Measurements from ENCODE around the gene TMEM167A. TPM values are rescaled to one million over a fixed set of nuclear protein-coding genes. Genes with fewer than 3 reads are reported as not detected.

Gene TMEM167A
- total RNA-seq, 4 donors from 2014 or later = 23.5 to 53.4 (median 39.5) TPM

DNA sequence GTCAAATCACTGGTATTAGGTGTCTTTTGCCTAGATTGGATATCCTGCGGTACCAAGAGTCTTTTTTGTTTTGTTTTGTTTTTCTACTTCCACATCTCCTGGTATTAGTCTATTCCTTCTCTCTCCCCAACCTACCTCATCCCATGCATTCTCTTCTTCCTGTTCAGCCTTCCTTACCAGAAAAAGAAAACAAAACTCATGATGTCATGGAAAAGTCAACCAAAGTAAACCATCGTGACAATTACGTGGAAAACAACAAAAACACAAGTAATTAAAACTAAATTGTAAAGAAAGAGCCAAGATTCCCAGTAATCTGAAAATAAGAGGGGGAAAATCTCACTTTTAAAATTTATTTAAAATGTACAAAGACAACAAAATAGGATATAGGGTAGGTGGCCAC lies 38.3 kb downstream of the TMEM167A start:
- Histone ChIP-seq H3K4me3 (no peak overlapping the region), H3K36me3 (no peaks in the 10 kb centered on the region), H3K4me1 (peaks cover 0 to 14% (median 0%) of the 10 kb centered on the region in 3 donors), H3K9me3 (no peaks in the 10 kb centered on the region), H3K27ac (no peak overlapping the region), H3K27me3 (no peaks in the 10 kb centered on the region)
- TF ChIP-seq, protein P1, sequence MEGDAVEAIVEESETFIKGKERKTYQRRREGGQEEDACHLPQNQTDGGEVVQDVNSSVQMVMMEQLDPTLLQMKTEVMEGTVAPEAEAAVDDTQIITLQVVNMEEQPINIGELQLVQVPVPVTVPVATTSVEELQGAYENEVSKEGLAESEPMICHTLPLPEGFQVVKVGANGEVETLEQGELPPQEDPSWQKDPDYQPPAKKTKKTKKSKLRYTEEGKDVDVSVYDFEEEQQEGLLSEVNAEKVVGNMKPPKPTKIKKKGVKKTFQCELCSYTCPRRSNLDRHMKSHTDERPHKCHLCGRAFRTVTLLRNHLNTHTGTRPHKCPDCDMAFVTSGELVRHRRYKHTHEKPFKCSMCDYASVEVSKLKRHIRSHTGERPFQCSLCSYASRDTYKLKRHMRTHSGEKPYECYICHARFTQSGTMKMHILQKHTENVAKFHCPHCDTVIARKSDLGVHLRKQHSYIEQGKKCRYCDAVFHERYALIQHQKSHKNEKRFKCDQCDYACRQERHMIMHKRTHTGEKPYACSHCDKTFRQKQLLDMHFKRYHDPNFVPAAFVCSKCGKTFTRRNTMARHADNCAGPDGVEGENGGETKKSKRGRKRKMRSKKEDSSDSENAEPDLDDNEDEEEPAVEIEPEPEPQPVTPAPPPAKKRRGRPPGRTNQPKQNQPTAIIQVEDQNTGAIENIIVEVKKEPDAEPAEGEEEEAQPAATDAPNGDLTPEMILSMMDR (IDR thresholded peaks at IDR 0.05) = no peak
- TF ChIP-seq POLR2A (IDR thresholded peaks at IDR 0.05) (no peak), EP300 (IDR thresholded peaks at IDR 0.05) (no peak), POLR2AphosphoS5 (IDR thresholded peaks at IDR 0.05) (no peak)
- 88 to 92% methylated on average over 3 of the region's 3 CpGs for WGBS, 2 donors (ENCODE audit: low coverage in 1 of 2)
- ATAC-seq = no peak

DNA sequence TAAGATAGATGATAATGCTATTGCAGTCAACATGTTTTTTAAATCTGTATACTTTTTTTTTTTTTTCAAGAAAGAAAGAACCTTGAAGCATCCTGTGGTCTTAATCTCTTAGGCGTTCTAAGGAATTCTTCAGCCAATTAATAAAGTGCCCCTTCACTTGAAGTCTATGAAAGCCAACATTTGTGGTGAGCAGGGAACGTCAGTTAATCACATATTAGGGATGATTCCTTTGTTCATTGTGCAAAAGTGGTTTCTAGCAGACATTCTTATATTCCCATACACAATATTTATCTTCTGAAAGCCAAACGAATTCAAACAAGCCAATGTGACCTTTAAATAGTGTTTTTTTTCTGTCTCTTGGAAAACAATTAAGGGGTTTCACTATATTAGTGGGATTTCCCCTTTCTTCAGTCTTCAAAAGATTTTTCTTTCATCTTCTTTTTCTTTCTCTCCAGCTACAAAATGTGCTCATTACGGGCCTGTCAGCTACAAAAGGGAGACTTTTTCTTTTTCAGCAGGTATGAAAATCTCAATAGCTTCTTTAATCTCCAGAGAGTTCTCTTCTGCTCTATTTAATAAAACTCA lies 40.1 kb downstream of the TMEM167A start:
- no peaks in the 10 kb centered on the region for H3K9me3 ChIP-seq
- H3K36me3 ChIP-seq = no peaks in the 10 kb centered on the region
- TF ChIP-seq, protein P1 (IDR thresholded peaks at IDR 0.05) = no peak
- no peak for TF ChIP-seq EP300 (IDR thresholded peaks at IDR 0.05)
- TF ChIP-seq POLR2AphosphoS5 (IDR thresholded peaks at IDR 0.05) = no peak
- no peak for TF ChIP-seq POLR2A (IDR thresholded peaks at IDR 0.05)
- H3K4me3 ChIP-seq = no peak overlapping the region
- H3K27me3 ChIP-seq = no peaks in the 10 kb centered on the region
- H3K4me1 ChIP-seq = peaks cover 0 to 14% (median 0%) of the 10 kb centered on the region in 3 donors
- H3K27ac ChIP-seq = no peak overlapping the region
- no peak for ATAC-seq
- 54 to 69% methylated on average over 4 of the region's 4 CpGs for WGBS, 2 donors (ENCODE audit: low coverage in 1 of 2)

DNA sequence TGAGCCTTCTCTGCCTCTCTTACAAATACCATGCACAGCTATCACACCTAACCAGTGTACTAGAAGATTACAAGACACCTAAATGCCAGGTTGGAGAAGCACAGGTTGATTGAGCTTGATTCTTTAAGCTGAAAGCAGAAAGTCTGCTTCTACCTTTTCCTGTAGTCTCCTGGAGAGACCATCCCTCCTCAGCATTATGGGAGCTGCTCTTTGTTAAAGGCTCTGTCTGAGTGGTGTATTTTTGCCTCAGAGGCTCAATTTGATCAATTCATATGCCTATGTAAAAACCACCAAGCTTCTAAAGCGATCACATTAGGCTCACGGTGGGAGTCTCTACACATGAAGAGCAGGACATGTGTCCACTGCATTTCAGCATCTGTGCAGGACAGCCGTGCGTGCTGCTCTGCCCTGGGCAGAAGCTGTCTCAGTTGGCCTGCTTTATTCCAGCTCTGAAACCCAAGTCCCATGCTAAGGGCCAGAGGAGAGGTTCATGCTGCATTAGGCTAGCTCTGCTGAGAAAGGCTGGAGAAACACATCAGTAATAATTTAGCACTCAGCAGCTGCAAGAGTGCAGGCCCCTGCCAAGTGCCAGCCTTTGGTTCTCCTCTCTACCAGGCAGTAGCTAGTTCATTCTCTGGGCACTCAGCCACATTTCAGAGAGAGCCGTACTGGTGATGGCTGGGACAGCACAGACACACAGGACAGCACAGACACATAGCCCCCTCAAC lies 41.7 kb downstream of the TMEM167A start:
- Histone ChIP-seq H3K27me3 (no peaks in the 10 kb centered on the region), H3K4me3 (no peak overlapping the region), H3K27ac (no peak overlapping the region), H3K36me3 (no peaks in the 10 kb centered on the region), H3K4me1 (peaks cover 0 to 14% (median 0%) of the 10 kb centered on the region in 3 donors), H3K9me3 (no peaks in the 10 kb centered on the region)
- TF ChIP-seq EP300 (IDR thresholded peaks at IDR 0.05) (no peak), POLR2AphosphoS5 (IDR thresholded peaks at IDR 0.05) (no peak), POLR2A (IDR thresholded peaks at IDR 0.05) (no peak)
- TF ChIP-seq, protein P1 (IDR thresholded peaks at IDR 0.05) = no peak
- ATAC-seq = no peak
- WGBS, 2 donors (ENCODE audit: low coverage in 1 of 2) = 56 to 75% methylated on average over 2 to 3 of the region's 5 CpGs

DNA sequence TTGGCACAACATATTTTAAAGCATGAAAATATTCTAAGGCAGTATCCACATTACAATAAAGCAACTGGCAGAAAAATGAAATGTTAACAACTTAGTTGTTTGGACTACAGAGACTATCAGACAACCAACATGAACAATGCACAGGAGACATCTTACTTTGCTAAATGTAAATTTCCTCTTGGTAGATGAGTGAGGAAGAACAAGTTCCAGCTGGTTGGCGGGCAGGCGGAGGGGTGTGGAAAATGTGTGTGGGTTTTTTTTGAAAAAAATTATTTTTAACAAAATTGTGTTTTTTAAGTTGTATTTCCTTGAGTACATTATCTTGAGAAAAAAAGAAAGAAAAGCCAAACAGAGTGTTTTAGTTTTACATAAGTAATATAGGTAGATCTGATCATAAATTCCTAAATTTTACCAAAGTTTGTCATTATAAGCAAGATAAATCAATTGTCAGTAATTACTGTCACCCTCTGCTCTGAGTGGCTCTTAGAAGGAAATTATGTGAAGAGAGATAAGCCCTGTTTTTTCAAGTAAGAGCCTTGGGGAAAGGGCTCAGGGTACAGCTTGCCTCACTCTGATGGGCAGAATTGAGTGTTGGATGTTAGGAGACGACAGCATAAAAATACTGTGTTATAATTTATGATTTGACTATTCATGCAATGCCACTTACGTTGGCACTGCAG lies 42.5 kb downstream of the TMEM167A start:
- Histone ChIP-seq H3K27me3 (no peaks in the 10 kb centered on the region), H3K4me3 (no peak overlapping the region), H3K9me3 (no peaks in the 10 kb centered on the region), H3K36me3 (no peaks in the 10 kb centered on the region), H3K27ac (no peak overlapping the region), H3K4me1 (peaks cover 0 to 14% (median 0%) of the 10 kb centered on the region in 3 donors)
- 83 to 90% methylated on average over 4 of the region's 4 CpGs for WGBS, 2 donors (ENCODE audit: low coverage in 1 of 2)
- no peak for ATAC-seq
- TF ChIP-seq EP300 (IDR thresholded peaks at IDR 0.05) (no peak), POLR2AphosphoS5 (IDR thresholded peaks at IDR 0.05) (no peak), POLR2A (IDR thresholded peaks at IDR 0.05) (no peak)
- TF ChIP-seq, protein P1 (IDR thresholded peaks at IDR 0.05) = no peak

Data from gastroesophageal sphincter (tissue), 4 donors.